ENCODE measurements around the gene ANO3.

DNA sequence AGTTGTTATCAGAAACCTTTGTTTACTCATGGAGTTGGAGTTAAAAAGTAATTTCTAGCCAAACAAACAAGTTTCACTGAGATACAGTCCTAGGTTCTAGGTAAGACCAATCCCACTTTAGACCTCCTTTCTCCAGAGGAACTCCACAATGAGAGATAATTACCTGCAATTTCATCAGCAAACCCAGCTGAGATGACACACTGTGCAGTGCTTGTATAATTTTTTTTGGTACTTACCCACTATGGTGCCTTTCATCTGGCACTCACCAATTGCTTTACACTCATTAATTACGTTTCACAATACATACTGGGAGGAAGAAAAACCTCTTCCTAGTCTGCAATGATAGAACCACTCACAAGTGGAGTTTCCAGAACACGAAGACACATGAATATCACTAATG lies 242.0 kb downstream of the ANO3 start:
- TF ChIP-seq, protein P1, sequence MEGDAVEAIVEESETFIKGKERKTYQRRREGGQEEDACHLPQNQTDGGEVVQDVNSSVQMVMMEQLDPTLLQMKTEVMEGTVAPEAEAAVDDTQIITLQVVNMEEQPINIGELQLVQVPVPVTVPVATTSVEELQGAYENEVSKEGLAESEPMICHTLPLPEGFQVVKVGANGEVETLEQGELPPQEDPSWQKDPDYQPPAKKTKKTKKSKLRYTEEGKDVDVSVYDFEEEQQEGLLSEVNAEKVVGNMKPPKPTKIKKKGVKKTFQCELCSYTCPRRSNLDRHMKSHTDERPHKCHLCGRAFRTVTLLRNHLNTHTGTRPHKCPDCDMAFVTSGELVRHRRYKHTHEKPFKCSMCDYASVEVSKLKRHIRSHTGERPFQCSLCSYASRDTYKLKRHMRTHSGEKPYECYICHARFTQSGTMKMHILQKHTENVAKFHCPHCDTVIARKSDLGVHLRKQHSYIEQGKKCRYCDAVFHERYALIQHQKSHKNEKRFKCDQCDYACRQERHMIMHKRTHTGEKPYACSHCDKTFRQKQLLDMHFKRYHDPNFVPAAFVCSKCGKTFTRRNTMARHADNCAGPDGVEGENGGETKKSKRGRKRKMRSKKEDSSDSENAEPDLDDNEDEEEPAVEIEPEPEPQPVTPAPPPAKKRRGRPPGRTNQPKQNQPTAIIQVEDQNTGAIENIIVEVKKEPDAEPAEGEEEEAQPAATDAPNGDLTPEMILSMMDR (IDR thresholded peaks at IDR 0.05), result no peak
- no peak for TF ChIP-seq POLR2A (IDR thresholded peaks at IDR 0.05)
- no peak for TF ChIP-seq POLR2AphosphoS5 (IDR thresholded peaks at IDR 0.05; ENCODE audit: insufficient read depth in 1 of 2, low read depth in 1 of 2)

All from vagina (tissue), 2 donors.